K562 (cell line): ENCODE results near the gene GOLPH3L. TPM values are rescaled to one million over a fixed set of nuclear protein-coding genes. Genes with fewer than 3 reads are reported as not detected.

Experiments used
- ATAC-seq: fragments of 200-7000 bp; cut with Tn5 transposase; 3 replicates; pipeline ENCODE4 v1.9.1; 2020; ENCODE audit warnings: moderate library complexity
- BruUV-seq: library from RNA; stranded (reverse); fragments of 400-500 nt; replicated peaks from 2 replicates; lab custom pipeline; 2021; lab: Mats Ljungman, UMichigan
- CTCF ChIA-PET: fragments of 300-600 bp; formaldehyde crosslinking; extraction: SDS; loops from one replicate; lab custom pipeline; 2021; ENCODE audit warnings: low intra/inter-chr PET ratio; lab: Yijun Ruan, JAX
- POLR2A ChIA-PET: fragments of 300-600, 350-650 bp; sonication (Branson Sonifier 250); formaldehyde crosslinking; extraction: SDS; loops from one replicate; lab custom pipeline; 2021; ENCODE audit warnings: antibody characterized with exemption, inconsistent platforms; lab: Yijun Ruan, JAX
- DNase-seq, 4 experiments: peaks; one replicate each; pipeline versions ENCODE4 v3.0.0 to v3.0.0-alpha.2; 2011 to 2018; ENCODE audit warnings: low spot score in 3 of 4, mixed read lengths in 3 of 4; ENCODE audit errors: extremely low read depth in 1 of 4
- FAIRE-seq: peaks from 2 replicates; lab custom pipeline; 2011; peaks lifted over from hg19 to GRCh38; lab: Jason Lieb, UNC
- H2AFZ ChIP-seq: 2 replicates; pipeline ENCODE4 v1.6.0; 2011; ENCODE audit warnings: low read depth, low read length, control low read depth, inconsistent platforms
- H3K27ac ChIP-seq: fragments of 200-600 bp; 3 replicates; pipeline ENCODE4 v1.8.0; 2011; ENCODE audit warnings: low read depth, mild to moderate bottlenecking, control low read depth, inconsistent platforms, low read length, moderate library complexity, mixed read lengths; ENCODE audit errors: extremely low read depth
- H3K27me3 ChIP-seq, 2 experiments: fragments of 300-600 bp in 1 of 2; 2 replicates in 1 of 2; 3 replicates in 1 of 2; pipeline versions ENCODE4 v1.6.0 to v1.8.0; 2011; ENCODE audit warnings: inconsistent platforms in 2 of 2, low read length in 2 of 2, mild to moderate bottlenecking in 1 of 2, mixed read lengths in 1 of 2, moderate library complexity in 1 of 2; ENCODE audit not compliant: control insufficient read depth in 2 of 2, insufficient read depth in 2 of 2
- H3K36me3 ChIP-seq: fragments of 300-600 bp; 3 replicates; pipeline ENCODE4 v1.8.0; 2011; ENCODE audit warnings: mild to moderate bottlenecking, low read length, inconsistent platforms; ENCODE audit not compliant: control insufficient read depth, insufficient read depth
- H3K4me1 ChIP-seq, 2 experiments: fragments of 200-600 bp in 1 of 2; replicated peaks in 1 of 2; 2 replicates in 1 of 2; 3 replicates in 1 of 2; pipeline versions ENCODE4 v1.5.1 to v1.8.0; 2011; ENCODE audit warnings: inconsistent platforms in 2 of 2, low read length in 2 of 2, mild to moderate bottlenecking in 1 of 2, mixed read lengths in 1 of 2, moderate library complexity in 1 of 2; ENCODE audit not compliant: control insufficient read depth in 2 of 2, insufficient read depth in 2 of 2
- H3K4me2 ChIP-seq: 2 replicates; pipeline ENCODE4 v1.6.1; 2011; ENCODE audit warnings: low read length, control low read depth, inconsistent platforms, mixed read lengths; ENCODE audit not compliant: insufficient read depth
- H3K4me3 ChIP-seq: fragments of 200-600 bp; sonication (generic), shearing (Covaris generic); 2 replicates; pipeline ENCODE4 v1.5.1; 2016; ENCODE audit warnings: control low read depth, inconsistent platforms
- H3K79me2 ChIP-seq: fragments of 200-600 bp; 3 replicates; pipeline ENCODE4 v1.8.0; 2011; ENCODE audit warnings: low read length, inconsistent platforms; ENCODE audit not compliant: control insufficient read depth, insufficient read depth
- H3K9ac ChIP-seq, 2 experiments: 2 replicates each; pipeline versions ENCODE4 v1.6.0 to v1.6.1; 2011; ENCODE audit warnings: low read depth in 2 of 2, low read length in 2 of 2, control low read depth in 1 of 2, inconsistent platforms in 1 of 2, mild to moderate bottlenecking in 1 of 2, mixed read lengths in 1 of 2; ENCODE audit not compliant: insufficient read depth in 1 of 2
- H3K9me1 ChIP-seq: one replicate; pipeline ENCODE4 v1.6.0; 2011; ENCODE audit warnings: inconsistent platforms, mild to moderate bottlenecking, low read length, moderate library complexity; ENCODE audit not compliant: control insufficient read depth, insufficient read depth
- H3K9me3 ChIP-seq: replicated peaks from 2 replicates; pipeline ENCODE4 v1.5.1; 2011; ENCODE audit warnings: low read depth, low read length, inconsistent platforms; ENCODE audit not compliant: control insufficient read depth, insufficient read depth
- H4K20me1 ChIP-seq: replicated peaks from 2 replicates; pipeline ENCODE4 v1.6.1; 2011; ENCODE audit warnings: low read length, inconsistent platforms, mixed read lengths; ENCODE audit not compliant: control insufficient read depth, insufficient read depth
- ARID2 ChIP-seq: fragments of 450-650 bp; IDR thresholded peaks from 2 replicates; pipeline ENCODE4 v1.6.1; 2017; ENCODE audit warnings: antibody characterized with exemption, mild to moderate bottlenecking
- CHD2 ChIP-seq: IDR thresholded peaks from 2 replicates; pipeline ENCODE4 v1.6.1; 2011; ENCODE audit warnings: low read depth, low read length
- EP300 ChIP-seq: IDR thresholded peaks from 2 replicates; pipeline ENCODE4 v1.6.1; 2012; ENCODE audit warnings: low read length, improper control_type of control experiment
- GATAD2B ChIP-seq: fragments of 450-650 bp; IDR thresholded peaks from 2 replicates; pipeline ENCODE4 v1.6.1; 2017; ENCODE audit warnings: mild to moderate bottlenecking, borderline replicate concordance
- HOXB6 ChIP-seq: fragments of 250-450 bp; sonication (Bioruptor Pico); IDR thresholded peaks from 2 replicates; pipeline ENCODE4 v1.5.1; 2022; ENCODE audit warnings: mild to moderate bottlenecking, borderline replicate concordance
- ILK ChIP-seq: fragments of 450-650 bp; IDR thresholded peaks from 2 replicates; pipeline ENCODE4 v1.6.1; 2016; ENCODE audit warnings: missing genetic modification characterization, low read depth, mild to moderate bottlenecking, missing compliant biosample characterization, moderate library complexity, borderline replicate concordance
- MCM3 ChIP-seq: fragments of 450-650 bp; IDR thresholded peaks from 2 replicates; pipeline ENCODE4 v1.6.1; 2016
- NFE2L1 ChIP-seq: fragments of 450-650 bp; IDR thresholded peaks from 2 replicates; pipeline ENCODE4 v1.6.1; 2016; ENCODE audit warnings: missing genetic modification characterization, low read depth, mild to moderate bottlenecking, missing compliant biosample characterization, moderate library complexity, borderline replicate concordance
- NR2C2 ChIP-seq, 2 experiments: fragments of 200-800 bp in 1 of 2; sonication (Bioruptor generic) in 1 of 2; sonication (generic) in 1 of 2; formaldehyde crosslinking in 1 of 2; IDR thresholded peaks; 2 replicates each; pipeline versions ENCODE4 v1.6.1 to v1.8.0; 2016 to 2022; ENCODE audit warnings: mild to moderate bottlenecking in 1 of 2, missing compliant biosample characterization in 1 of 2, missing genetic modification characterization in 1 of 2, missing genetic modification reagents in 1 of 2
- PYGO2 ChIP-seq: fragments of 450-650 bp; IDR thresholded peaks from 2 replicates; pipeline ENCODE4 v1.6.1; 2016; ENCODE audit warnings: mild to moderate bottlenecking, missing genetic modification characterization, moderate library complexity, missing compliant biosample characterization
- SMAD3 ChIP-seq: fragments of 450-650 bp; formaldehyde crosslinking; conservative IDR thresholded peaks from 2 replicates; pipeline ENCODE4 v1.4.0; 2020; ENCODE audit warnings: mild to moderate bottlenecking
- SRF ChIP-seq, 2 experiments: fragments of 250-450, 450-650 bp in 1 of 2; sonication (Bioruptor Pico) in 1 of 2; sonication (generic) in 1 of 2; formaldehyde crosslinking; IDR thresholded peaks; 2 replicates each; pipeline versions ENCODE4 v1.5.0 to v1.5.1; 2020 to 2022; ENCODE audit warnings: mild to moderate bottlenecking in 1 of 2, missing genetic modification reagents in 1 of 2
- XRCC5 ChIP-seq: fragments of 200-400 bp; formaldehyde crosslinking; IDR thresholded peaks from 2 replicates; pipeline ENCODE4 v1.6.1; 2017; ENCODE audit warnings: low read depth, mild to moderate bottlenecking, low read length
- ZBTB8A ChIP-seq: fragments of 450-650 bp; IDR thresholded peaks from 2 replicates; pipeline ENCODE4 v1.6.1; 2018; ENCODE audit warnings: mild to moderate bottlenecking, moderate library complexity; ENCODE audit not compliant: partially characterized antibody
- ZNF699 ChIP-seq: fragments of 250-450 bp; sonication (Bioruptor Pico); IDR thresholded peaks from 2 replicates; pipeline ENCODE4 v1.8.0; 2021; ENCODE audit warnings: mild to moderate bottlenecking, moderate library complexity; ENCODE audit not compliant: insufficient replicate concordance
- whole genome bisulfite sequencing: fragments of 100-300 bp; shearing (Covaris generic); methylation state at CpG from one replicate; pipeline ENCODE4 v1.1.6; 2016; ENCODE audit warnings: low coverage, mixed read lengths; ENCODE audit not compliant: insufficient coverage; ENCODE audit errors: missing lambda C conversion rate; 5-methylcytosine and 5-hydroxymethylcytosine counted together
- in situ Hi-C: fragments of 300-500 bp; cut with MboI; formaldehyde crosslinking; loops from 4 replicates; pipeline ENCODE4 v1.15.0; 2018; ENCODE audit warnings: inconsistent platforms, mixed read lengths
- intact Hi-C: fragments of 100-400 bp; cut with micrococcal nuclease; formaldehyde crosslinking; loops from 2 replicates; pipeline ENCODE4 v1.14.2; 2022
- polyA plus RNA-seq, 8 experiments: library from polyadenylated mRNA; depleted of rRNA in 4 of 8; stranded (reverse) in 5 of 8; unstranded in 3 of 8; fragments of >200 nt; fragmentation: Nextera tagmentation in 2 of 8; fragmentation: Illumina TruSeq in 1 of 8; extraction: Ambion mirVana in 2 of 8; extraction: Trizol in 1 of 8; gene quantifications; 2 replicates each; pipeline versions ENCODE4 v1.2.1 to v1.2.3, GENCODE V29; 2011 to 2014; ENCODE audit warnings: inconsistent platforms in 1 of 8, missing spikeins in 1 of 8
- total RNA-seq, 7 experiments: library from RNA; depleted of rRNA in 6 of 7; stranded (reverse); fragments of >200 nt in 6 of 7; fragmentation: Illumina TruSeq in 2 of 7; extraction: Trizol in 2 of 7; gene quantifications; 2 replicates each; pipeline versions ENCODE4 v1.2.1 to v1.2.3, GENCODE V29; 2011 to 2021; ENCODE audit warnings: low replicate concordance in 1 of 7
- TF ChIP-seq, protein P1 (sequence below): sonication (generic); formaldehyde crosslinking; IDR thresholded peaks from 2 replicates; pipeline ENCODE4 v1.8.0; 2022; ENCODE audit warnings: mild to moderate bottlenecking, missing genetic modification reagents, borderline replicate concordance
- TF ChIP-seq, protein P2 (sequence below): fragments of 450-650 bp; formaldehyde crosslinking; IDR thresholded peaks from 2 replicates; pipeline ENCODE4 v1.4.0; 2020; ENCODE audit warnings: mild to moderate bottlenecking, moderate library complexity

GOLPH3L gene
- total and polyA plus RNA-seq, 9 of the 15 experiments (the other 6 are each of a cell fraction or from before 2014, with no cell fraction given), result 8.1 to 42.1 (median 21.6) TPM

- intact Hi-C loops, result no loop called here
Measured at GRCh38 chr1:150688763-150689162, 8.2 kb downstream of the GOLPH3L start.

More at GRCh38 chr1:150688763-150689162, 8.2 kb downstream of the GOLPH3L start:
- H3K4me2 ChIP-seq, result no peak overlapping the region
- DNase-seq, result no peak
- H3K4me1 ChIP-seq, result no peaks in the 10 kb centered on the region
- FAIRE-seq, result no peak
- no peaks in the 10 kb centered on the region for H4K20me1 ChIP-seq
- H3K27me3 ChIP-seq, result no peaks in the 10 kb centered on the region
- no peak for ATAC-seq
- no peaks in the 10 kb centered on the region; the same call in 2 of the 3 replicates for H3K79me2 ChIP-seq
- in situ Hi-C loops, result no loop called here
- H3K27ac ChIP-seq, result no peak overlapping the region
- no peaks in the 10 kb centered on the region for H3K9me1 ChIP-seq
- TF ChIP-seq, protein P1, sequence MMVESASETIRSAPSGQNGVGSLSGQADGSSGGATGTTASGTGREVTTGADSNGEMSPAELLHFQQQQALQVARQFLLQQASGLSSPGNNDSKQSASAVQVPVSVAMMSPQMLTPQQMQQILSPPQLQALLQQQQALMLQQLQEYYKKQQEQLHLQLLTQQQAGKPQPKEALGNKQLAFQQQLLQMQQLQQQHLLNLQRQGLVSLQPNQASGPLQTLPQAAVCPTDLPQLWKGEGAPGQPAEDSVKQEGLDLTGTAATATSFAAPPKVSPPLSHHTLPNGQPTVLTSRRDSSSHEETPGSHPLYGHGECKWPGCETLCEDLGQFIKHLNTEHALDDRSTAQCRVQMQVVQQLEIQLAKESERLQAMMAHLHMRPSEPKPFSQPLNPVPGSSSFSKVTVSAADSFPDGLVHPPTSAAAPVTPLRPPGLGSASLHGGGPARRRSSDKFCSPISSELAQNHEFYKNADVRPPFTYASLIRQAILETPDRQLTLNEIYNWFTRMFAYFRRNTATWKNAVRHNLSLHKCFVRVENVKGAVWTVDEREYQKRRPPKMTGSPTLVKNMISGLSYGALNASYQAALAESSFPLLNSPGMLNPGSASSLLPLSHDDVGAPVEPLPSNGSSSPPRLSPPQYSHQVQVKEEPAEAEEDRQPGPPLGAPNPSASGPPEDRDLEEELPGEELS (CRISPR knock-in tag), result no peak
- no peak for TF ChIP-seq SMAD3
- no peak for TF ChIP-seq MCM3
- no peak for TF ChIP-seq HOXB6 (CRISPR knock-in tag)
- no peak for TF ChIP-seq SRF (CRISPR knock-in tag; IDR thresholded peaks at IDR 0.05)
- no peak for TF ChIP-seq GATAD2B
- no peak for TF ChIP-seq XRCC5
- TF ChIP-seq CHD2, result no peak
- TF ChIP-seq, protein P2, sequence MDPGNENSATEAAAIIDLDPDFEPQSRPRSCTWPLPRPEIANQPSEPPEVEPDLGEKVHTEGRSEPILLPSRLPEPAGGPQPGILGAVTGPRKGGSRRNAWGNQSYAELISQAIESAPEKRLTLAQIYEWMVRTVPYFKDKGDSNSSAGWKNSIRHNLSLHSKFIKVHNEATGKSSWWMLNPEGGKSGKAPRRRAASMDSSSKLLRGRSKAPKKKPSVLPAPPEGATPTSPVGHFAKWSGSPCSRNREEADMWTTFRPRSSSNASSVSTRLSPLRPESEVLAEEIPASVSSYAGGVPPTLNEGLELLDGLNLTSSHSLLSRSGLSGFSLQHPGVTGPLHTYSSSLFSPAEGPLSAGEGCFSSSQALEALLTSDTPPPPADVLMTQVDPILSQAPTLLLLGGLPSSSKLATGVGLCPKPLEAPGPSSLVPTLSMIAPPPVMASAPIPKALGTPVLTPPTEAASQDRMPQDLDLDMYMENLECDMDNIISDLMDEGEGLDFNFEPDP, result no peak
- TF ChIP-seq NR2C2 (CRISPR knock-in tag; IDR thresholded peaks at IDR 0.05), result no peak
- no peak for TF ChIP-seq NR2C2 (tag; IDR thresholded peaks at IDR 0.05)
- no peak for TF ChIP-seq ARID2
- TF ChIP-seq NFE2L1 (tag), result no peak
- no peak for TF ChIP-seq ILK
- no peak for TF ChIP-seq ZNF699 (CRISPR knock-in tag)
- TF ChIP-seq EP300, result no peak
- no peak for TF ChIP-seq PYGO2 (tag)
- TF ChIP-seq ZBTB8A, result no peak
- peaks cover 53% of the 10 kb centered on the region for H3K36me3 ChIP-seq
- no TSS peak for BruUV-seq
- H2AFZ ChIP-seq, result no peak overlapping the region
- H3K9ac ChIP-seq, result no peak overlapping the region
- ChIA-PET POLR2A (no interaction called here), CTCF (no interaction called here)
- no peak overlapping the region for H3K4me3 ChIP-seq
- H3K9me3 ChIP-seq, result no peaks in the 10 kb centered on the region
- 77% methylated on average over 1 of the region's 1 CpG for WGBS
